Esophagus squamous epithelium (tissue), 5 donors: ENCODE results near the gene ARL5B. TPM values are rescaled to one million over a fixed set of nuclear protein-coding genes. Genes with fewer than 3 reads are reported as not detected.

Source experiments
- DNase-seq: peaks from one replicate; lab custom pipeline; 2025; lab: John Stamatoyannopoulos, UW
- H3K27ac ChIP-seq, 4 donors: fragments of 200-600 bp; sonication (generic); one replicate each; pipeline ENCODE4 v1.5.1; 2016 to 2019; ENCODE audit warnings: mild to moderate bottlenecking in 1 of 4
- H3K27me3 ChIP-seq, 4 donors: fragments of 200-600 bp; sonication (generic); 1 replicate in 3 of 4; 2 replicates in 1 of 4; pipeline versions ENCODE4 v1.5.1 to v1.6.0; 2017 to 2021; ENCODE audit warnings: antibody characterized with exemption in 1 of 4
- H3K36me3 ChIP-seq, 3 donors: fragments of 200-600 bp; sonication (generic); one replicate each; pipeline ENCODE4 v1.5.1; 2016 to 2019
- H3K4me1 ChIP-seq, 3 donors: fragments of 200-600 bp; sonication (generic); one replicate each; pipeline ENCODE4 v1.5.1; 2017 to 2019
- H3K4me3 ChIP-seq, 4 donors: fragments of 200-600 bp; sonication (generic); 1 replicate in 3 of 4; 2 replicates in 1 of 4; pipeline ENCODE4 v1.5.1; 2016 to 2019; ENCODE audit warnings: mild to moderate bottlenecking in 2 of 4, moderate library complexity in 1 of 4
- H3K9me3 ChIP-seq, 3 donors: fragments of 200-600 bp; sonication (generic); one replicate each; pipeline ENCODE4 v1.5.1; 2016 to 2019
- POLR2A ChIP-seq, 4 donors: fragments of 450-650 bp; IDR thresholded peaks; one replicate each; pipeline ENCODE4 v1.6.1; 2017; ENCODE audit warnings: antibody characterized with exemption in 4 of 4, mild to moderate bottlenecking in 4 of 4, moderate library complexity in 3 of 4
- WGBS, 2 donors: methylation state at CpG; one replicate each; pipeline ENCODE4 v1.1.5; 2018; 5-methylcytosine and 5-hydroxymethylcytosine counted together
- intact Hi-C: fragments of 100-400 bp; cut with DNase I; formaldehyde crosslinking; loops from one replicate; pipeline ENCODE4 v1.15.0; 2022
- total RNA-seq, 4 donors: library from RNA; depleted of rRNA; stranded (reverse); fragments of >200 nt; gene quantifications; one replicate each; pipeline ENCODE4 v1.1.0, GENCODE V29; 2016
- TF ChIP-seq, protein P1 (sequence below), 6 experiments: fragments of 450-650 bp in 4 of 6; fragments of 200-600 bp in 2 of 6; sonication (generic) in 2 of 6; IDR thresholded peaks; one replicate each; pipeline ENCODE4 v1.5.1; 2016 to 2019; ENCODE audit warnings: antibody characterized with exemption in 6 of 6, mild to moderate bottlenecking in 4 of 6, moderate library complexity in 4 of 6
- donor health status: DM: yes; HTN: yes; CAD: no.

The ARL5B gene
- total RNA-seq, 4 donors from 2014 or later = 11.8 to 24.5 (median 12.5) TPM

DNA sequence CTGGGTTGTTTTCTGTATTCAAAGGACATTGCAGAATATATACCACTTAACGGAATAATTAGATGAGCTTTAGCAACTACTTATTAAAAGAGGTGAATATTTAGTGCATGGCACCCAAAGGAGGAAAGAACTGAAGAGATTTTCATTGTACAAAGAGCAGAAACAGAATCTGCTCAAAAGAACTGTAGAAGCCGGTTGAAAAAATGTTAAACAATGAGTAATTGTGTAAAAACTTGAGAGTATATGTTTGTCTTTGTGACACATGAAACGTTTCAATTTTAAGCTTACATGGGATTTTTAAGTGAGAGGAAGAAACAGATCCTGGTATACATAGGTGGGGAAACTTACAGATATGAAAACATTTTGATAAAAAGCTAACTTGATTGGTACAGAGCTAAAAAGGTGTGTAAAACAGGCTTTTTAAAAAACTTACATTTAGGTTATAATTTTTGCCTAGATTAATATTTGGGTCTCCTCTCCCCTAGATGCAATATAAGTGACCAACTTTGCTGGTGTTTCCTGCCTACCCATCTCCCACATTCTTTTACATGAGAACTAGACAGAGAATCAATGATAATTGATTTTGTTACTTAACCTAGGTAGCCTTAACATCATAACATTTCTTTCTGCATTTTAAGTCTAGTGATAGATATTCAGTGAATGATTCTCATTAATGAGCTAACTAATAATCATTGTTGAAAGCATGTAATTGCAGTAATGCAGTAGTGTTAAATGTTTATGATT is 6.8 kb downstream of the ARL5B start:
- Histone ChIP-seq H3K27ac (no peak overlapping the region), H3K27me3 (no peaks in the 10 kb centered on the region), H3K36me3 (peaks cover 0 to 35% (median 17%) of the 10 kb centered on the region in 3 donors), H3K9me3 (no peaks in the 10 kb centered on the region), H3K4me3 (no peak overlapping the region), H3K4me1 (peaks cover 6 to 53% (median 18%) of the 10 kb centered on the region in 3 donors)
- TF ChIP-seq, protein P1, sequence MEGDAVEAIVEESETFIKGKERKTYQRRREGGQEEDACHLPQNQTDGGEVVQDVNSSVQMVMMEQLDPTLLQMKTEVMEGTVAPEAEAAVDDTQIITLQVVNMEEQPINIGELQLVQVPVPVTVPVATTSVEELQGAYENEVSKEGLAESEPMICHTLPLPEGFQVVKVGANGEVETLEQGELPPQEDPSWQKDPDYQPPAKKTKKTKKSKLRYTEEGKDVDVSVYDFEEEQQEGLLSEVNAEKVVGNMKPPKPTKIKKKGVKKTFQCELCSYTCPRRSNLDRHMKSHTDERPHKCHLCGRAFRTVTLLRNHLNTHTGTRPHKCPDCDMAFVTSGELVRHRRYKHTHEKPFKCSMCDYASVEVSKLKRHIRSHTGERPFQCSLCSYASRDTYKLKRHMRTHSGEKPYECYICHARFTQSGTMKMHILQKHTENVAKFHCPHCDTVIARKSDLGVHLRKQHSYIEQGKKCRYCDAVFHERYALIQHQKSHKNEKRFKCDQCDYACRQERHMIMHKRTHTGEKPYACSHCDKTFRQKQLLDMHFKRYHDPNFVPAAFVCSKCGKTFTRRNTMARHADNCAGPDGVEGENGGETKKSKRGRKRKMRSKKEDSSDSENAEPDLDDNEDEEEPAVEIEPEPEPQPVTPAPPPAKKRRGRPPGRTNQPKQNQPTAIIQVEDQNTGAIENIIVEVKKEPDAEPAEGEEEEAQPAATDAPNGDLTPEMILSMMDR (IDR thresholded peaks at IDR 0.05) = no peak
- no peak for TF ChIP-seq POLR2A (IDR thresholded peaks at IDR 0.05)
- DNase-seq = no peak
- WGBS, 2 donors = 35 to 42% methylated on average over 3 of the region's 3 CpGs
- intact Hi-C loops = no loop called here

DNA sequence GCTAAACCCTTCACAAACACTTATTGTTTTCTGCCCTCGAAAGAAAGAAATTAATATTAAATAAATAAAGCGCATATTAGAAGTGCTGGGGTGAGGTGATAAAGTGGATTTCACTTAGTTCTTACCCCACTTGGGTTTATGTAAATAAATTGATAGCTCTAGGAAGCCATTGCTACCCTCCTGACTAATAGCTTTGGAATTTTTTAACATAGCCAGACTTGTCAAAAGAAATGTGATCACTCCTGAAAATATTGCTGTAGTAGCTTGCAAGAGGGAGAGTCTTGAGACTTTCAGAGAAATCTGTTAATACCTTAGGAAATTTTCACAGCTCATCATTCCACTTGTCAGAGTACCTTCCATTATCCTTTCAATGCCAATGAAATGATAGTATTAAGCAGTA is 7.6 kb downstream of the ARL5B start:
- DNase-seq = no peak
- Histone ChIP-seq H3K27me3 (no peaks in the 10 kb centered on the region), H3K27ac (peak overlapping the region in 1 of 4 donors; percentile 19), H3K36me3 (peaks cover 0 to 44% (median 17%) of the 10 kb centered on the region in 3 donors), H3K4me3 (no peak overlapping the region), H3K9me3 (no peaks in the 10 kb centered on the region), H3K4me1 (peaks cover 0 to 44% (median 13%) of the 10 kb centered on the region in 3 donors)
- TF ChIP-seq POLR2A (IDR thresholded peaks at IDR 0.05) = no peak
- TF ChIP-seq, protein P1 (IDR thresholded peaks at IDR 0.05) = no peak
- intact Hi-C loops = no loop called here
- 41 to 55% methylated on average over 2 of the region's 2 CpGs for WGBS, 2 donors

DNA sequence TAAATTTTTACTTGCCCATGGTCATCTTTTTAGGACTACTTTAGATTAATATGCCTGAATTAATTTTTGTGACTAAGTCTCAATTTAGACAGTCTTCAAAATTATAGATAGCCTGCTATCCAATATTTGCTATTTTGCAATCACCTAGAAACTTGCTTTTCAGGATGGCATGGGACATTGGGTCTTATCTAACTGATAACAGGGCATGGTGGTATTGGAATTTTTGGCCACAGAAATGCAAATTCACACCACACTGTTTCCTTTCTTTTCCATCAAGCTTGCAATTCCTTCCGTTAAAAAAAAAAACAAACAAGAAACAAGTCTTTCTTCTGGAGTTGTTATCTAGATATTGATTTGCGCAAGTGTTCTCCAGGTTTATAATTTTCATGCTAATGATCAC is 8.8 kb downstream of the ARL5B start:
- intact Hi-C loops = no loop called here
- Histone ChIP-seq H3K27me3 (no peaks in the 10 kb centered on the region), H3K4me3 (no peak overlapping the region), H3K27ac (no peak overlapping the region), H3K4me1 (peaks cover 0 to 32% (median 9%) of the 10 kb centered on the region in 3 donors), H3K9me3 (no peaks in the 10 kb centered on the region), H3K36me3 (peaks cover 0 to 55% (median 17%) of the 10 kb centered on the region in 3 donors)
- TF ChIP-seq, protein P1 (IDR thresholded peaks at IDR 0.05) = no peak
- TF ChIP-seq POLR2A (IDR thresholded peaks at IDR 0.05) = no peak
- WGBS, 2 donors = 85 to 93% methylated on average over 2 of the region's 2 CpGs
- DNase-seq = no peak

DNA sequence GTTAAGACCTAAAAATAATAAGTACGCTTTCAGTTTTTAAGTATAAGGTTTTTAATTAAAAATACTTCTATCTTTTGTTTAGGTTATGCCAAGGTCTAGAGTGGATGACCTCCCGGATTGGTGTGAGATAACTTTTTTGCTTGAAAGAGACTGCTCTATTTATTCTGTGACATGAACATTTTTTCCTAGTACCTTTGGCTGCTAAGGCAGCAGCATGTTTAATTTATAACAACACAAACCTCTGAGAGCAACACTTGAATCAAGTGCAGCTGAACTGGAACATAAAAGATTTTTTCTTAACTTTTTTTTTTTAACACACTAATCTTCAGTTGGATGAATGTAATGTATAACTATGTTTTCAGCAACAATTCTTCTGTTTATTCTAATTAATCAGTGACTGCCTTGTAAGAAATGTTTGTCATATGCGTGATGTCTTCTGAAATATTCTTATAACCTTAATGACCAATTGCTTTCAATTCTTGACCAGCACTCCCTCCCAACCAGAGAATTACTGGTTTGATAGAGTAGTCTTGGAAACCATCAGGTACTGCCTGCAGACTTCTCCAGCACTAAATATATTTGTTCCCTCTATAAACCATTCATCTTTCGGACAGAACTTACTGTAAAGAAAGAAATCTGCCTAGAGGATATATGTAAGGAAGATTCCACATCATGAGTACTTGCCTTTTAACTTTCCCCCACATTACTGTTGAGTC is 16.0 kb downstream of the ARL5B start:
- no peaks in the 10 kb centered on the region for H3K9me3 ChIP-seq
- 88 to 94% methylated on average over 4 of the region's 4 CpGs for WGBS, 2 donors
- TF ChIP-seq POLR2A (IDR thresholded peaks at IDR 0.05) = no peak
- TF ChIP-seq, protein P1 (IDR thresholded peaks at IDR 0.05) = no peak
- H3K4me1 ChIP-seq = no peaks in the 10 kb centered on the region
- H3K36me3 ChIP-seq = peaks cover 0 to 67% (median 5%) of the 10 kb centered on the region in 3 donors
- no peak overlapping the region for H3K27ac ChIP-seq
- DNase-seq = no peak
- intact Hi-C loops = no loop called here
- no peaks in the 10 kb centered on the region for H3K27me3 ChIP-seq
- H3K4me3 ChIP-seq = no peak overlapping the region

DNA sequence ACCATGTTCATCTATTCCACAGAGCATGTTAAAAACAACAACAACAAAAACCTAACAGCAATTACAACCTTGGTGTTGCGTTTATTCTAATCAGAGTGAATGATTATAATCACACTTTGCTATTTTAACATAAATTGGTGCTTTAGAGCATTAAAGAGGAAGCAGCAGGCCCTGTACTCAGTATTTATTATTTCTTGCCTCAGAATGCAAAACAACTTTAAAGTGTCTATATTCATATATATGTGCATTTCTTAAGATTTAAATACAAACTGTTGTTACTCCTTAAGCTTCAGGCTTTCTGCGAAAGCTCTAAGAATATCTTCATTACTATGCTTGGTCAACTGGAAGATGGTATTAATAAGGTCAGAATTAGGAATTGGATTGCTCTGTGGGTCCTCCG is 21.5 kb downstream of the ARL5B start:
- no peak for DNase-seq
- no peaks in the 10 kb centered on the region for H3K27me3 ChIP-seq
- H3K27ac ChIP-seq = no peak overlapping the region
- TF ChIP-seq, protein P1 (IDR thresholded peaks at IDR 0.05) = no peak
- TF ChIP-seq POLR2A (IDR thresholded peaks at IDR 0.05) = no peak
- WGBS, 2 donors = 87 to 97% methylated on average over 3 of the region's 3 CpGs
- H3K4me3 ChIP-seq = no peak overlapping the region
- peaks cover 0 to 13% (median 0%) of the 10 kb centered on the region in 3 donors for H3K36me3 ChIP-seq
- no peaks in the 10 kb centered on the region for H3K9me3 ChIP-seq
- intact Hi-C loops = no loop called here
- no peaks in the 10 kb centered on the region for H3K4me1 ChIP-seq
